ENCODE results near the gene OSBPL2.

Gene OSBPL2

GRCh38 chr20:62303340-62304226 lies 65.3 kb downstream of the OSBPL2 start:
- DNase-seq, result no peak

- DNase-seq, result no peak
These were observed 66.2 kb downstream of the OSBPL2 start for GRCh38 chr20:62304331-62305148.

- DNase-seq, result no peak
These were observed 66.9 kb downstream of the OSBPL2 start for GRCh38 chr20:62305149-62305764.

GRCh38 chr20:62305765-62306413 lies 67.6 kb downstream of the OSBPL2 start:
- DNase-seq, result no peak

- DNase-seq, result no peak
These were observed 68.3 kb downstream of the OSBPL2 start for GRCh38 chr20:62306414-62307187.

GRCh38 chr20:62307226-62308101 lies 69.1 kb downstream of the OSBPL2 start:
- DNase-seq, result no peak

- DNase-seq, result no peak
These were observed 69.9 kb downstream of the OSBPL2 start for GRCh38 chr20:62308102-62308822.

- no peak for DNase-seq
These were observed 71.0 kb downstream of the OSBPL2 start for GRCh38 chr20:62309198-62309944.

GRCh38 chr20:62309947-62310756 lies 71.8 kb downstream of the OSBPL2 start:
- DNase-seq, result no peak

- DNase-seq, result no peak
These were observed 72.4 kb downstream of the OSBPL2 start for GRCh38 chr20:62310757-62311121.

GRCh38 chr20:62311150-62311549 lies 72.8 kb downstream of the OSBPL2 start:
- no peak for DNase-seq

GRCh38 chr20:62311832-62312661 lies 73.7 kb downstream of the OSBPL2 start:
- DNase-seq, result no peak

GRCh38 chr20:62312662-62312977 lies 74.3 kb downstream of the OSBPL2 start:
- no peak for DNase-seq

- no peak for DNase-seq
These were observed 74.7 kb downstream of the OSBPL2 start for GRCh38 chr20:62313021-62313420.

GRCh38 chr20:62313460-62314338 lies 75.4 kb downstream of the OSBPL2 start:
- DNase-seq, result no peak

- DNase-seq, result no peak
These were observed 76.0 kb downstream of the OSBPL2 start for GRCh38 chr20:62314339-62314638.

- no peak for DNase-seq
These were observed 76.5 kb downstream of the OSBPL2 start for GRCh38 chr20:62314711-62315302.

Data from DMS79 treated with DMSO at 0.1 percent for 48 hours (cell line).